GM18517 (cell line): Measurements from ENCODE around the gene SLC4A3.
"Not testable (repeated sequence)": the region's sequence is repeated elsewhere in the genome, so short reads cannot be mapped to it uniquely, and the experiment has no call there.

ENCODE experiments used
- ATAC-seq: cut with Tn5 transposase; IDR thresholded peaks from one replicate; pipeline ENCODE4 v1.9.1; 2021; ENCODE audit warnings: mild to moderate bottlenecking, moderate library complexity; ENCODE audit not compliant: unreplicated experiment

SLC4A3 gene

GRCh38 chr2:219672406-219672805 is 45.0 kb downstream of the SLC4A3 start:
- ATAC-seq: no peak

DNA sequence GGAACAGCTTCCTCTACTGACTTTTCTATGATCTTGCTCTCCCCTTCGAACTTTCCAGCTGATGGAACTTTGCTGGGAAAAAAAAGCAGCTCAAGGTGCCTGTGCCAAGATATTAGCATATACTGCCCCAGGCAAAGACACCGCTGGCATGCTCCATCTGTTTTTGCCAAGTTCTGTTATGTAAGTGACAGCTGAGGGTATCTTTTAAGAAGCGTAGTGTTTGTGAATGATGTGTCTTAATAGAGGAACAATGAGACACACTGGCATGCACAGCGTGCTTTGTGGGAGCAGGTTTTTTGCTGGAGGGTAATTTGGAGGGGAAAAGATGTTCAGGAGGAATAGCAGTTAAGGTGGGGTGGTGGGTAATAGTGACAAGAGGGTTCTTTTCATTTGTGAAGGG is 47.8 kb downstream of the SLC4A3 start:
- ATAC-seq: no peak

GRCh38 chr2:219676586-219676985 is 49.2 kb downstream of the SLC4A3 start:
- no peak for ATAC-seq

GRCh38 chr2:219679041-219679440 is 51.6 kb downstream of the SLC4A3 start:
- no peak for ATAC-seq

DNA sequence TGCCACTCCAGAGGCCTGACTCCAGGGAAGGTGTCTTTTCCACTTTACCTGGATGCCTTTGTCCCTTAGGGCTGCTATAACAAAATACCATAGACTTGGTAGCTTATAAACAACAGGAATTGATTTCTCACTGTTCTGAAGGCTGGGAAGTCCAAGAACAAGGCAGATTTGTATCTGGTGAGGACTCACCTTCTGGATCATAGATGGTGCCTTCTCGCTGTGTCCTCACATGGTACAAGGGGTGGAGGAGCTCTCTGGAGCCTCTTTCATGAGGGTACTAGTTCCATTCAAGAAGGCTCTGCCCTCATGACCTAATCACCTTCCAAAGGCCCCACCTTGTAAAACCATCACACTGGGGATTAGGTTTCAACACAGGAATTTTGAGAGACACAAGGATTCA is 52.1 kb downstream of the SLC4A3 start:
- no peak for ATAC-seq

- ATAC-seq: no peak
These were observed 53.7 kb downstream of the SLC4A3 start for GRCh38 chr2:219680958-219681693.

- ATAC-seq: no peak
These were observed 54.4 kb downstream of the SLC4A3 start for GRCh38 chr2:219681694-219682300.

GRCh38 chr2:219683474-219683873 is 56.0 kb downstream of the SLC4A3 start:
- not testable (repeated sequence) for ATAC-seq

DNA sequence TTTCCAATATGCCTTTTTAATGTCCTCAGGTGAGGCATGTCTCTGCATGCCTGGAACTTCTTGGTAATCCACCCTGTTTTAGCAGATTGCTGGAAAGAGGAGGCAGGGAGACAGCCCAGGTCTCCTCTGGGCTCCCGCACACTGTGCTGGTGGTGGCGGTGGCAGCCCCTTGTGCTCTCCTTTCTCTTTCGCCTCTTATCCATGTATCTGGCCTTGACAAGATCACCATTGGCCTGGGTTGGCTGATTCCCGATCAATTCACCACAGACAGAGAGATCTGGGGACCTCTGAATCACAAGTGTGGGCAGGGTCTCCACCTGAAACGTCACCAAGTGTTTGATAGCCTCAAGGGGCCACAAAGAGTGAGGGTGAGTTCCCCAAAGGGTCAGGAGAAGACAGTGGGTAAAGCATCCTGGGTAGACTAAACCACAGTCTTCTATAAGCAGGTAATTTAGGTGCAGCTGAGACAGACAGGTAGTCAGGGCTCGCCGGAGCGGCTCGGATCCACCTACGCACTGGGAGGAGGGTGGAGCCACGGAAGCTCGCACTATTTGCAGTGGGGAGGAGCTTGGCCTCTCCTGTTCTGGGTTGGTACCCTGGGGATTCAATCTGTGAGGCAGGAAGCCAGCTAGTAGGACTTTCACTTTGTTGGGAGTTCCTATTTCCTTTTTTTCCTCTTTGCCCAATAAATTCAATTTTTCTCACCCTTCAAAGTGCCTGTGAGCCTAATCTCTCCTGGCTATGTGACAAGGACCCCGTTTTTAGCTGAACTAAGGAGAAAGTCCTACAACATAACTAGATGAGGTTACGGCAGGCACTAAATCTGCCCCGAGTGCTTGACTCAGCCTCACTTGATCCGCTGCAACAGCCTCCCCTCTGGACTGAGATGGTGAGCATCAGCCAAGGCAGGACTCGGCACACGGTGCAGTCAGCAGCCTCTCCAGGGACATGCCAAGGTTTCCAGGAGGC is 57.6 kb downstream of the SLC4A3 start:
- ATAC-seq: peak; percentile 96

- ATAC-seq: no peak
These were observed 59.8 kb downstream of the SLC4A3 start for GRCh38 chr2:219687272-219687671.

DNA sequence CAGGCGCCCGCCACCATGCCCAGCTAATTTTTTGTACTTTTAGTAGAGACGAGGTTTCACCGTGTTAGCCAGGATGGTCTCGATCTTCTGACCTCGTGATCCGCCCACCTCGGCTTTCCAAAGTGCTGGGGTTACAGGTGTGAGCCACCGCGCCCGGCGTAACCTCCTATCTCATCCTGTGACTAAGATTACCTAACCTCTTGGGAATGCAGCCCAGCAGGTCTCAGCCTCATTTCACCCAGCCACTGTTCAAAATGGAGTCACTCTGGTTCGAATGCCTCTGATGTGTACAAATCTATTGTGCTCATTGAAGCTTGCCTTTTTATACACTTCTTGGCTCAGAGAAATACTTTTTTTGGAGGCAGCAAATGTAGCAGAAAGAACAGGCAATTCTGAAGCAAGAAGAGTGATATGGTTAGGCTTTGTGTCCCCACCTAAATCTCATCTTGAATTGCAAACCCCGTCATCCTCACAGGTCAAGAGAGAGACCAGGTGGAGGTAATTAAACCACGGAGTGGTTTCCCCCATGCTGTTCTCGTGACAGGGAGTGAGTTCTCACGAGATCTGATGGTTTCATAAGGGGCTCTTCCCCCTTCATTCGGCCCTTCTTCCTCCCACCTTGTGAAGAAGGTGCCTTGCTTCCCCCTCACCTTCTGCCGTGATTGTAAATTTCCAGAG is 60.6 kb downstream of the SLC4A3 start:
- ATAC-seq: no peak

DNA sequence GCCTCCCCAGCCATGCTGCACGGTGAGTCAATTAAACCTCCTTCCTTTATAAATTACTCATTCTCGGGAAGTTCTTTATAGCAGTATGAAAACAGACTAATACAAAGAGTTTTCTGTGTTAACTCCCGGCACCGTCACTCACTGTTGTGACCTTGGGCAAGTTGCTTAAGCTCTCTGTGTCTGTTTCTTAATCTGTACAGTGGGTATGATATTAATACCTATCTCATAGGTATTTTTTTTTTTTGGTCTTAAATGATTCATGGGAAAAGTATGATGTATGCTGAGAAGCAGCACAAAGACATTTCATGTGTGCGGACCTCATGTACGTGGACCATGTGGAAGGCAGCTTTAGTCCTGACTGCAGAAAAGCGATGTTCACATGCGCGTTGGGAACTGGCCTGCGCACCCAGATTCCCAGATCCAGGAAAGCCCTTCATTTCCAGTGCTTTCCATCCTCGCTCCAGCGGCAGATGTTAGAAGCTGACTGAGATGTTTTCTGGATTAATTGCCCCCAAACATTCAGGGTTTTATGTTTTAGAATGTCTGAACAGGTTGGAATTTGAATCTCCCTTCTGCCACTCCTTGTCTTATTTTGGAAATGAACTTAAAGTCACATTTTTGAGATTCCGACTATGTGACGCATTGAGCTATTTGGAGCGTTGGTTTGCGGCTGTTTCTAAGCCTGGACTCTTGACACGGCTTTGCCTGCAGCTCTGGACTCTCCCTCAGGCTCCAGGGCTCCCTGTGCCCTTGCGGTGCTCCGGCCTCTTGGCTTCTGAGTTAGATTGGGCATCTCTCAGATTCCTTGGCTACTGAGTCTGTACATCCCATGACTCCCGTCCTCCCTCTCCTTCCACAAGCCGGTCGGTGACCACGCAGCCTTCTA is 61.4 kb downstream of the SLC4A3 start:
- ATAC-seq: no peak

DNA sequence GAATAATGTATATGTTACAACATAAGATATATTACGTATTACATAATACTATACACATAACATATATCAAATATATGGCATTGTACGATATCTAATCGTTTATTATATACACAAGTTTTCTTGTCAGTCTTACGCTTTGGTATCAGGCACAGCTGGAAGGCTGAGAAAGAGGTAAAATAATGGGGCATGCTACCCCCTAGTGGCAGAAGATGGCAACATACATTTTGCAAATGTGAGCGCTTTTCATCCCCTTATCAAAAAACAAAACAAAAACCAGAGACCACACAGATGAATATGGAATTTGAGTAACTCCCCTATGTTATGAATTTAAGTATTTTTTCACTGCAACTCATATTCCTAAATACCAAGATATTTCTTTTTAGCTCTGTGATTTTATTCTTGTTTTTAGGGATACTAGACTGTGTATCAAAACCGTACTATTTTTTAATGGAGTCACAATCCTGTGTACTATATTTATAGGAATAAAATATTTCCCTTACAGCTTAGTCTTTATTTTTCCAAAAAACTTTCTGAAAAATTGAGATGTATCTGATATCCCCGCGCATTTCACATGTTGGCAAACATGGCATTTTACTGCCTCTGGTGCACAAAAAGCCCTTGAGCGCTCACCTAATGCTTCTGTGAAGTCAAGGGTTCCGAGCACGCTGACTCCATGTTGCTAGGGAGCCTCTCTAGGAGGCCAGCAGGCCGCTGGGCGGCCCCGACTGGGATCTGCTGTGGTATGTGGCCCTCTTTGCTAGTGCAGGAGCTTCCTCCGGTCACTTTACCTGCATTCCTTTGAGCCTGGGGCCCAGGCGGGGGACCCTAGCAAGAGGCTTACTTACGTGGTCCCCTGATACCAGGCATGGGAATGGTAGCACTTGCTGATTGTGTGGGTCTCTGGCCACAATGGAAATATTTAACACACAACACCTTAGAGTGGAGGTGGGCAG is 62.5 kb downstream of the SLC4A3 start:
- peak; percentile 45 for ATAC-seq

GRCh38 chr2:219691571-219691970 is 64.1 kb downstream of the SLC4A3 start:
- ATAC-seq: no peak
